GM19395 (cell line): Measurements from ENCODE around the gene ACBD6.
"Not testable (repeated sequence)": the region's sequence is repeated elsewhere in the genome, so short reads cannot be mapped to it uniquely, and the experiment has no call there.

Source experiments
- ATAC-seq: cut with Tn5 transposase; IDR thresholded peaks from one replicate; pipeline ENCODE4 v1.9.1; 2021; ENCODE audit warnings: mild to moderate bottlenecking, moderate library complexity; ENCODE audit not compliant: unreplicated experiment

Gene ACBD6

DNA sequence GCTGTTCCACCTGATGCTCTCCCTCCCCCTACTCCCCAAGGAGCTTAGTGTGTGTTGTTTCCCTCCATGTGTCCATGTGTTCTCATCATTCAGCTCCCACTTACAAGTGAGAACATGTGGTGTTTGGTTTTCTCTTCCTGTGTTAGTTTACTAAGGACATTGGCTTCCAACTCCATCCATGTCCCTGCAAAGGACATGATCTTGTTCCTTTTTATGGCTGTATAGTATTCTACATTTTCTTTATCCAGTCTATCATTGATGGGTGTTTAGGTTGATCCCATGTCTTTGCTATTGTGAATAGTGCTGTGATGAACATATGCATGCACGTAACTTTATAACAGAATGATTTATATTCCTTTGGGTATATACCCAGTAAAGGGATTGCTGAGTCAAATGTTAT, 81.2 kb downstream of the ACBD6 start:
- ATAC-seq, result not testable (repeated sequence)

DNA sequence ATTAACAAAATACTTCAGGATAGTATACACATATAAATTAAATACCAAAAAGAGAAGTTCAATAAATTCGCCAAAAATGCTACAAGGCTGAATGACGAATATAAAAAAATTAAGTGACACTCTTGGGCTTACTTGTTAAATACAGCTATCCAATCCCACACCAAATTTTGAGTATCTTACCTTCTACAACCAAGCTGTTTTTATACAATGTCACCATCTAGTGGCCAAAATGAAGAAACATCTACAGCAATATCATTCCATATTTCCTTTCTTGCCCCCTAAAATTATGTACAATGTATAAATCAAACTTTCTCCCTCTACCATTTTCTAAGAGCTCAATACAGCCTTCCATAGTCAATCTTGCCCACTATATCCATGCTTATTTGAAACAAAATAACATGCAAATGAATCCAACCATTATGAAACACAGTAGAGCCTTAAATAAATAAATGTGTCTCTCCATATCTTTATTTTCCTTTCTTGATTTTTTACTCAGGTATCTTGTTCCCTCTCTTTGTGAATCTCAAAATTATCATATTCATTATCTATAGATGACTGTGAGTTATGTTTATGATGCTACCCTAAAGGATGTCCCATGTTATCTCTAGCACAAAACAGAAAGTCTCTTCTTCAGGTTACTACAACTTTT, 86.3 kb downstream of the ACBD6 start:
- ATAC-seq, result no peak

DNA sequence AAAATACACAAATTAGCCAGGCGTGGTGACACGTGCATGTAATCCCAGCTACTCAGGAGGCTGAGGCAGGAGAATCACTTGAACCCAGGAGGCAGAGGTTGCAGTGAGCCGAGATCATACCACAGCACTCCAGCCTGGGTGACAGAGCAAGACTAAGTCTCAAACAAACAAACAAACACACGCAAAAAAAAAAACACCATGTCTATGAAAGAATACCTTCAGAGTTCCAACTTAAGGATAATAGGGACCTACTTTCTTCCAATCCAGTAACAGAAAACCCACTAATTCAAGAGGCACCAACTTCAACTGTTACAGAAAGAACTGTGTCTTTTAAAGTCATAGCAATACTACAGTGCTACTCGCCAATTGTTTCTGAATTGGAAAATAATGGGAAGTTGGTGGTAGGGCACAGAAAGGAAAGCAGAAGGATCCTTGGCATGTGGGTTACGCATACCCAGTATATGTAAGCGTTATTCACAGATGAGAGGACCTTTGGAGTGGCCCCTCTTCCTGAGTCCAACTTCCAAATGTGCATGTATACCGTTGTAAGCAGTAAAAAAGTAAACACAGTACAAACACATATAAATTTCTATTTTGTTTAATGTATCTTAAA, 87.0 kb downstream of the ACBD6 start:
- ATAC-seq, result no peak

DNA sequence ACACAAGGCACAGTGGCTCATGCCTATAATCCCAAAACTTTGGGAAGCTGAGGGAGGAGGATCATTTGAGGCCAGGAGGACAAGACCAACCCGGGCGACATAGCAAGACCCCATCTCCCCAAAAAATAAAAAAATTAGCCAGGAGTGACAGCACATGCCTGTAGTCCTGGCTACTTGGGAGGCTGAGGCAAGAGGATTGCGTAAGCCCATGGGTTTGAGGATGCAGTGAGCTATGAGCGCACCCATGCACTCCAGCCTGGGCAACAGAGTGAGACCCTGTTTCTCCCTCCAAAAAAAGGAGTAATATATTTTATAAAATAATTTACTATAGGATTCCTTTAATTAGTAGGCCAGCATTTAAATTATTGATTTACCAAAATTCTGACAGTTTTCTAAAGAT, 89.8 kb downstream of the ACBD6 start:
- ATAC-seq, result no peak

DNA sequence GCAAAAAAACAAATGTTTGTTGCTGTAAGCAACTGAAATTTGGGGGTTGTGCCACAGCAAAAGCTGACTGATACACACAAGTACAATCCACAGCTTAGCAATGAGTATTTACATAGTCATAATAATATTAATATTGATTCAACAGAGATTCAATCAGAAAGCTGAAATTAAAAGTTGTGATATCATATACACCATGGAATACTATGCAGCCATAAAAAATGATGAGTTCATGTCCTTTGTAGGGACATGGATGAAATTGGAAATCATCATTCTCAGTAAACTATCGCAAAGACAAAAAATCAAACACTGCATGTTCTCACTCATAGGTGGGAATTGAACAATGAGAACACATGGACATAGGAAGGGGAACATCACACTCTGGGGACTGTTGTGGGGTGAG, 94.2 kb downstream of the ACBD6 start:
- not testable (repeated sequence) for ATAC-seq

DNA sequence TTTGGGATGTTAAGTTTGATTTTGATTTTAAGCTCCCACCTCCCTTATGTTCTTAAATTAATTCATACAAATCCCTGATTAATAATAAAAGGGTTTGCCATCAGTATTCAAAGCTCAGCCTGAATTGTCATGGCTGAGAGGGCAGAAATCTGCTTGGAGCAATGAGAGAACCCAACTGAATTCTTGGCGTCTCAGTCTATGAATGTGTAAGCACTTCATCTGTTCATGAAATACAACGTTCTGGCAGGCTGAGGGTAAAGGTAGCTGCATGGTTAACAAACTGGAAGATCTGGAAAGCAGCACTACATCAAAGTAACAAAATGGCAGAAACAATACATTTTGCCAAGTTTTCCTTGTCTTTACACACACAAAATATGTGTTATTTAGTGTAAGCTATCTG, 95.3 kb downstream of the ACBD6 start:
- ATAC-seq, result no peak

DNA sequence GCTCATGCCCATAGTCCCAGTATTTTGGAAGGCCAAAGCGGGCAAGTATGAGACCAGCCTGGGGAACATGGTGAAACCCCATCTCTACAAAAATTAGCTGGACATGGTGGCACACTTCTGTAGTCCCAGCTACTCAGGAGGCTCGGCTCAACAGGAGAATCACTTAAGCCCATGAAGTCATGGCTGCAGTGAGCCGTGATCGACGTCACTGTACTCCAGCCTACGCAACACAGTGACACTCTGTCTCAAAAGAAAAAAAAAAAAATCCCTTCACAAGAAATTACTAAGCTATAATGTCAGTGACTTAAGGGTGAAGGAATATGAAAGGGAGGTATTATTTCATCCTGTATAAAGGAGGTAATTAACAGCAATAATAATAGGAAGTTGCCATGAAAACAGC, 99.8 kb downstream of the ACBD6 start:
- ATAC-seq, result no peak

DNA sequence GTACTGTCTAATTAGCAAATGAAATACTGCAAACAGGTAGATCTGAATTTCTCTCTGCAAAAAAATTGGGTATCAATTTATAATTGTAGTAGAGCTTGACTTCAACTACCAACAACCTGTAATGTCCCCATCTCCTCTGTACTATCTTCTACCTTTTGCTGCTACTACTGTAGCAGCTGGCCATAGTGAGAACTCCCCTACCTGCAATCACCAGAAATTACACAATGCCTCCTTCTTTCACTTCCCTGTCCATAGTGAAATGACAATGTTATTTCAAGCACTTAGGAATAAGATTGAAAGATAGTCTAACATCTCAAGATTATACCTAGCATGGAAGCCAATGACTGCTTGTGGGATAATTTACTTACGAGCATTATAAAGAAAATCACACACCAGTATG, 100.4 kb downstream of the ACBD6 start:
- ATAC-seq, result no peak

DNA sequence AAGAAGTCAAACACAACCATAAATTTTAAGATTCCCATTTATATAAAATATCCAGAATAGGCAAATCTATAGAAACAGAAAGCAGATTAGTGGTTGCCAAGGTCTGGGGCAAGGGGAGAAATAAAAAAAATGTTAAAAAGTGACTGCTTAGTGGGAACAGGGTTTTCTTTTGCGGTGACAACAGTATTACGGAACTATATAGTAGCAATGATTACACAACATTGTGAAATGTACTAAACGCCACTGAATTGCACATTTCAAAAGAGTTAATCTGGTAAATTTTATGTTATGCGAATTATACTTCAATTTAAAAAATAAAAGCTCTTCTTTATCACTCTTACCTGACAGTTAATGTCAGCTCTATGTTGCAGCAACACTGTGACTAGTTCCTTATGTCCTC, 105.2 kb downstream of the ACBD6 start:
- ATAC-seq, result no peak

DNA sequence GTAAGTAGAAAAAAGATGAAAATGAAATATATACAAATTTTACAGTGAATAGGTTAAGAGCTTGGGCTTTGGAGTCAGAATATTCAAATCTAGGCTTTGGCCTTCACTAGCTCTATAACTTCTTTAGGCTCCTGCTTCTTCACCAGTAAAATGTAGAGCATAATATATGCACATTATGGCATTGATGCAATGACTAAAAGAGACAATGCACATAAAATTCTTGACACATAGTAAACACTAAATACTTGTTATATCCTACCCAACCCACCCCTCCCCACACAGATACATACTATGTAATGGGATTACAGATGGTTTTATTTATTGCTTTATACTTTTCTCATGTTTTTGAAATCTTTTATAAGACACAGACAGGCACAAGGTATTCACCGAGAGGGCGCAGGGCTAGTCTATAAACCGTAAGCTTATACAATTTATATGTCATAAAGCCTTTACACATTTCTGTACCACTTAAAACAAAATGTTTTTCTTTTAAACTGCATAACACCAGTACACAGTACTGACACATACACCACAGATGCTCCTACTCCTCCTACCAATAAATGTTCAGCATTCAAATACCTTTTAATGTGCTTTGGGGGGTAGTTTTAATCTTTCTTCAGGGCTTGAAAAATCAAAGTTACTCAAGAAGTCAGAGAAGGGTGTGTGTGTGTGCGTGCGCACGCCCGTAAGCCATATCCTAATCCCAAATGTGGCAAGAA, 109.8 kb downstream of the ACBD6 start:
- ATAC-seq, result no peak

DNA sequence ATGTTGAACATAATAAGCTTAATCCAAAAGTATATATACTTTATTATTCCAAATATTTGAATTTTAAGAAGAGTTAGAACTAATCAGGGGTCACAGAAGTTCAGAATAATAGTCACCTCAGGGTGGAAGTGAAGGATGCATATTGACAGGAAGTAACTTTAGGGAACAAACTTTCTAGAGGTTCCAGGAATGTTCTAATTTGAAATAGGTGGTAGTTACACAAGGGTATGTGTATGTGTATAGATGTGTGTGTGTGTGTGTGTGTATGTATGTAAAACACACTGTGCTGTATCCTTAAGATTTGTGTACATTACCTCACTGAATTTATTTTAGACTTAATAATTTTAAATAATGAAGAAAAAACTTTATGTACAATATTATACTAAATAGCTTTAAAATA, 110.4 kb downstream of the ACBD6 start:
- ATAC-seq, result no peak

DNA sequence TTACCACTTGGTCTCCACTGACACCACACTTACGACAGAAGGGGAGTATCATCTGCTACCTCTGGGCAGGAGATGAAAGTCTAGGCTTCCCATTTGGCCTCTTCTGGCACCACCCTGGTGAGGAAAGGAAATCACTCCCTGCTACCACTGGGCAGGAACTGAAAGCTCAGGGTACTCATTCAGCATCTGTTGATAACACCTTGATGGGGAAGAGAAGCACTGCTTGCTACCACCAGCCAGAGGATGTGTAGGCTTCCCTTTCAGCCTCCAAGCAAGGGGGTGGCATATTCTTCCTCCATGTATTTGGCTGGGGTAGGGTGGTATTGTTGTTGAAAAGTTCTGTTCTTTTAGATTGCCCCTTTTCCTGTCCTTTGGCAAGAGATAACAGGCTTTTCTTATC, 115.0 kb downstream of the ACBD6 start:
- no peak for ATAC-seq

DNA sequence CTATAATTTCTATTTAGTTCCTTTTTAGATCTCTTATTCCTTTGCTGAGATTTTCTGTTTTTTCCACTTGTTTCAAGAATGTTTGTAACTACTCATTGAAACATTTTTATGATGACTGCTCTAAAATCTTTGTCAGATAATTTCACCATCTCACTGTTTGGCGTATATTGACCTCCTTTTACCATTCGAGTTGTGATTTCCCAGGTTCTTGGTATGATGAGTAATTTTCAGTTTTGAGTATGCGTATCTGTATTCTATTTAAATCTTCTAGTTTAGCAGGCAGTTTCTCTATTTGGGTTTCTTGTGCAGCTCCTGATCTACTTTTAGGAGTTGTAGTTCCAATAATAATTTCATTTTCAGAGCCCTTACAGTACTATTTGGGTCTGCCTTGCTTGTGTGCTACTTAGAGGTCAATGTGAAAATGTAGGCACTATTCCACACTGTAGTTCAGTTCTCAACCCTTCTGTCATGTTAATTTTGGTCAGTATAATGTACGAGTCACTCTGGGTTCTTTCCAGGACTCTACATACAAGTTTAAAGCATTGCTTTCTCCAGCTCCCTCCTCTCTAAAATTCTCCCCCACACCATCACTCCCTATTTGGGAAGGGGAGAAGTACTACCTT, 115.5 kb downstream of the ACBD6 start:
- no peak for ATAC-seq

DNA sequence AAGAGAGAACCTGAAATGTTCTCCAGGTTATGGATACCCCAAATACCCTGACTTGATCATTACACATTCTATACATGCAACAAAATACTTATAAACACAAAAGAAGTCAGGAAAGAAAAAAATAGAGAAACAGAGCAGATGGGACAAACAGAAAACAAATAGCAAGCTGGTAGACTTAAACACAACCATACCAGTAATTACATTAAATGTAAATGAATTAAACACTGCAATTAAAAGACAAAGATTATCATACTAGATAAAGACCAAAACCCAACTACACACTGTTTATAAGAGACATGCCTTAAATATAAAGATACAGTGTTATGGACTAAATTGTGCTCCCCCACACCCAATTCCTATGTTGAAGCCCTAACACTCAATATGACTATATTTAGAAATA, 117.2 kb downstream of the ACBD6 start:
- no peak for ATAC-seq

DNA sequence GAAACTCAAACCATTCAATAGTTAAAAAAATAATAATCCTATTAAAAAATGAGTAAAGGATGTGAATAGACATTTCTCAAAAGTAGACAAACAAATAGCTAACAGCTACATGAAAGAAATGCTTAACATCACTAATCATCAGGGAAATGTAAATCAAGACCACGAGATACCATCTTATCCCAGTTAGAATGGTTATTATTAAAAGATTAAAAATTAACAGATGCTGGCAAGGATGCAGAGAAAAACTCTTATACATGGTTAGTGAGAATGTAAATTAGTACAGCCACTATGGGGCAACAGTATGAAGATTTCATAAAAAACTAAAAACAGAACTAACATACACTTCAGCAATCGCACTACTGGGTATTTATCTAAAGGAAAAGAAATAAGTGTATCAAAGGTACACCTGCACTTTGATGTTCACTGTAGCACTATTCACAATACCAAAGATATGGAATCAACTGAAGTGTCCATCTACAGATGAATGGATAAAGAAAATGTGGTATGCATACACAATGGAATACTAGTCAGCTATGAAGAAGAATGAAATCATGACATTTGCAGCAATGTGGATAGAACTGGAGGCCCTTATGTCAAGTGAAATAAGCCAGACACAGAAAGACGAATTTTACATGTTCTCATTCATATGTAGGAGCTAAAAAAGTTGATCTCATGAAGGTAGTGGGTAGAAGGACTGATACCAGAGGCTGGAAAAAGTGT, 117.9 kb downstream of the ACBD6 start:
- no peak for ATAC-seq

DNA sequence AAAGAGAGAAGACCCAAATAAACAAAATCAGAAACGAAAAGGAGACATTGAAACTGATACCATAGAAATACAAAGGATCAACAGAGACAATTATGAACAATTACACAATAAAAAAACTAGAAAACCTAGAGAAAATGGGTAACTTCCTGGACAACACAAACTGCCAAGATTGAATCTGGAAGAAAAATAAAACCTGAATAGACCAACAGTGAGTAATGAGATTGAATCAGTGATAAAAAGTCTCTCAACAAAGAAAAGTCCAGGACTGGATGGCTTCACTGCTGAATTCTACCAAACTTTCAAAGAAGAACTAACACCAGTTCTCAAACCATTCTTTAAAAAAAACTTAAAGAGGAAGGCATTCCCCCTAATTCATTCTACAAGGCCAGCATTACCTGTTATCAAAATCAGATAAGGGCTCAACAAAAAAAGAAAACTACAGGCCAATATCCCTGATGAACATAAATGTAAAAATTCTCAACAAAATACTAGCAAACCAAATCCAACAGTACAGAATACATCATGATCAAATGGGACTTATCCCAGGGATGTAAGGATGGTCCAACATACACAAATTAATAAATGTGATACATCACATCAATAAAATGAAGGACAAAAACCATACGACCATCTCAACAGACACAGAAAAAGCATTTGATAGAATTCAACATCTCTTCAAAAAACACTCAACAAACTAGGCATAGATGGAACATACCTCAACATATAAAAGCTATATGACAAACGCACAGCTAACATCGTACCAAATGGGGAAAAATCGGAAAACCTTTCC, 119.9 kb downstream of the ACBD6 start:
- ATAC-seq, result no peak

DNA sequence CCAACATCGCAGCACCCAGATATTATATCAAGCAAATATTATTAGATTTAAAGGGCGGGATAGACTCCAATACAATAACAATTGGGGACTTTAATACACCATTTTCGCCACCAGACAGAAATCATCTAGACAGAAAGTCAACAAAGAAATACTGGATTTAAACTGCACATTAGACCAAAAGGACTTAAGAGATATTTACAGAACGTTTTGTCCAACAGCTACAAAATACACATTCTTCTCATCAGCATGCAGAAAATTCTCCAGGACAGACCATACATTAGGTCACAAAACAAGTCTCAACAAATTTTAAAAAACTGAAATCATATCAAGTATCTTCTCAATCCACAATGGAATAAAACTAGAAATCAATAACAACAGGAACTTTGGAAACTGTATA, 121.2 kb downstream of the ACBD6 start:
- no peak for ATAC-seq

DNA sequence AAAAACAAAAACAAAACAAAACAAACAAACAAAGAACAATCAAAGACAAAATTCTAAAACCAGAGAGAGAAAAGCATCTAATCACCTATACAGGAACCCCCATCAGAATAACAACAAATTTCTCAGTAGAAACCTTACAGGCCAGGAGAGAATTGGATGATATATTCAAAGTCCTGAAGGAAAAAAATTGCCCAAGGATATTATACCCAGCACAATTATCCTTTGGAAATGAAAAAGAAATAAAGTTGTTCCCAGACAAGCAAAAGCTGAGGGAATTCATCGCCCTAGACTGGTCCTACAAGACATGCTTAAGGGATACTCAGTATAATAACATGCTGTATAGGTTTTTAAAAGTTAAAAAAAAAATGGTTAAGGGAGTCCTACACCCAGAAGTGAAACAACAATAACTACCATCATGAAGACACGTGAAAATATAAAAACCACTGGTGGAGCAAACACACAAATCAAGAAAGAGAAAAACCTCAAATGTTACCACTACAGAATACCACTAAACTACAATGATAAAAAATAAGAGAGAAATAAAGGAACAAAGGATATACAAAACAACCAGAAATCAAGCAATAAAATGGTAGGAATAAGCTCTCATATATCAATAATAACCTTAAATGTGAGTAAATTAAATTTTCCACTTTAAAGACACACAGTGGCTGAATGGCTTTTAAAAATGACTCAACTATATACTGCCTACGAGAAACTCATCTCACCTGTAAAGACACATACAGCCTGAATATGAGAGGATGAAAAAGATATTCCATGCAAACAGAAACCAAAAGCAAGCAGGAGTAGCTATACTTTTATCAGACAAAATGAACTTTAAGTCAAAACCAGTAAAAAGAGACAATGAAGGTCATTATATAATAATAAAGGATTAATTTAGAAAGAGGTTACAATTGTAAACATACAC, 121.9 kb downstream of the ACBD6 start:
- no peak for ATAC-seq

DNA sequence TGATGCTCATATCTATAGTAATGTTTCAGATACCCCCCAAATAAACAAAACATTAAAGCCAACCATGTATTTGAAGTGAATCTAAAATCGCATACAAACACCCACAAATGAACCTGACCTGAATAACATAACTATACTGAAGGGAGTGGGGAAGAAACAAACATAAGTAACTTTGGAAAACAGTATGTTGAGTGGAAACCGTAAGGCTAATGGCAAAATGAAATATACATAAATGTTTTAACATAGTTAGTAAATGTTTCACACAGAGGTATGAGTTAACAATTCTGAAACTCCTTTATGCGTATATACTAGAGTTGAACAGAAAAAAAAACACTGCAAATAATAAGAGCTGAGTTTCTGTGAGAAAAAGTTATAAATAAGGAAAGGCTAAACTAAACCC, 125.6 kb downstream of the ACBD6 start:
- ATAC-seq, result no peak

DNA sequence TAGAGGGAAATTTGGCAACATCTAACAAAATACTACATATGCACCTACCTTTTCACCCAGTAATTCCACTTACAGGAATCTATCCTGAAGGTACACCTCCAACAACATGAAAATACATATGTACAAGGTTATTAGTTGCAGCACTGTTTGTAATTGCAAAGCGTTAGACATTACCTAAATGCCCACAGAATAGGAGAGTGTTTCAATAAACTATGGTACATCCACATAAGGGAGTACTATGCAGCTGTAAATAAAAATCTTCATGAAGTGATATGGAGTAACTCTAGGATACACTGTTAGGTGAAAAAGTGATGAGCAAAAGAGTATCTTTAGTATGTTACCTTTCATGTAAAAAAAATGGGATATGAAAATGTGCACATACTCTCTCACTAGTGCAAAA, 126.1 kb downstream of the ACBD6 start:
- no peak for ATAC-seq
